GM18526 (cell line): ENCODE measurements around the gene GPRIN1.

ENCODE experiments used
- POLR2A ChIP-seq: IDR thresholded peaks from 3 replicates; pipeline ENCODE4 v1.6.1; 2011; ENCODE audit not compliant: insufficient read length; ENCODE audit errors: extremely low read depth

GPRIN1 gene

GRCh38 chr5:176609724-176610434 lies at the start of gene GPRIN1:
TSS of gene GPRIN1 (minus strand) at chr5:176610156. CDS start at chr5:176599834, 10,322 bp downstream.
- TF ChIP-seq POLR2A: no peak

DNA sequence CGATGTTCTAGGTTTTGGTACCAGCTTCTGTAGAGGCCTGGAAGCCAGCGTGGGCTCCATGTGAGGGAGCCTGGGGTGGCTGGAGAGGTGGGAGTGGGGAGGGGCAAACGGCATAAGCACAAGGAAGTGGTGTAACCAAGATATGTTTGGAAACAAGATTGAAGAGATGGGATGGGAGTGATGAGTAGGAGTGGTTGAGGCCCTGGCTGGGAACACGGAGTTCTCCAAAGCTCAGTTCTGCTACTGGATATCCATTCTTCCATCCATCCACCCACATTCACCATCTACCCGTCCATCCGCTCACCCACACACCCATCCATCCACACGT lies 49.5 kb upstream of the GPRIN1 start:
- TF ChIP-seq POLR2A: no peak

DNA sequence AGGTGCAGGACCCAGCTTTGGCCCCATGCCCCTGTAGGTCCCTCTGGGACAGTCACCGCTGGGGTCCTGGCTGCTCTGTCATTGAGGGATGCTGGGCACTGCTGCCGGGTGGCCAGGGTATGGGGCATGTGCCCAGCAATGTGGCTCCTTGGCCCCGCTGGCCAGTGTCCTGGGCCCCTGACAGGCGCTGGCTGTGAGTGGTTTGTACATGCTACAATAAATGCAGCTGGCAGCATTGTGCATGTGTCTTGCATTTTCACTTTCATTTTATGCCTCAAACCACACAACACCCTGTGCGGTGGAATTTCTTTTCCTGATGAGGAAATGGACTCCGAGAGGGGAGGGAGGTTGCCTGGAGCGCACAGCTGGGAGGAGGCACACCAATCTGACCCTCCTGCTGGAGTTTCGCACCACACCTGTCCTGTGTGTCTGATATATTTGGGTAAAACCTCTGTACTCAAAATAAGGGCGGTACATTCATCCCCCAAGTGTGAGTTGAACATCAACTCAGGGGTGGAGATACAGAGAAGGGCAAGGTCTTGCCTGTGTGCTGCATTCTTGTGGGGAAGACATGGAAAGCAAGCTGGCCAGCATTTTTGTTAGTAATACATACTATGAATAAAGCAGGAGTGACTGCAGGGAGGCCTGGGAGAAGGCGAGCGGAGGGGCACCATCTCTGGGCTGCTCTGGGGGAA lies 49.0 kb upstream of the GPRIN1 start:
- no peak for TF ChIP-seq POLR2A

DNA sequence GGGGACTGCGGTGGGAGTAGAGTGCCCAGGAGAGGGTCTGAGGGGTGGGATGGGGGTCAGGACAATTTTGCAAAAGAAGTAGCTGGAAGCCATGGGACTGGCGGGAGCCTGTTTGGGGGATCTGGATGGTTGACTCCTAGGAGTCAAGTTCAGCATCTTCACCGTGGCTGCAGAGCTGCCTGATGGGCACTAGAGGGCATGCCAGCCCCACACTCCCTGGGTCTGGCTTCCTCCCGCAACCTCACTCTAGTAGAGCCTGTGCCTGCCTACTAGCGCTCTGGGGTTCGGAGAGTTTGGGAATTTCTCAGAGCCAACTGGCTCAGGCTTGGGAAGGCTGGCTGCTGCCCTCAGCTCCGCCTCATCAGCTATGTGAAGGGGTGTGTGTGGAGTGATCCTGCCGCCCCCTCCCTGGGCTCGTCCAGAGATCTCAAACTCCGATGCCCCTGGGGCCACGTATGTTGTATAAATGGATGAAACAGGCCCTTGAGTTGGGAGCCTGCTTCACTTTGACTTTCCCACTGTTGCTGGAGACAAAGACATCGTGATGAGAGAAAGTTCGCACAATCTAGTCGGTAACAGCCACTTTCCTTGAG lies 48.1 kb upstream of the GPRIN1 start:
- TF ChIP-seq POLR2A: no peak

DNA sequence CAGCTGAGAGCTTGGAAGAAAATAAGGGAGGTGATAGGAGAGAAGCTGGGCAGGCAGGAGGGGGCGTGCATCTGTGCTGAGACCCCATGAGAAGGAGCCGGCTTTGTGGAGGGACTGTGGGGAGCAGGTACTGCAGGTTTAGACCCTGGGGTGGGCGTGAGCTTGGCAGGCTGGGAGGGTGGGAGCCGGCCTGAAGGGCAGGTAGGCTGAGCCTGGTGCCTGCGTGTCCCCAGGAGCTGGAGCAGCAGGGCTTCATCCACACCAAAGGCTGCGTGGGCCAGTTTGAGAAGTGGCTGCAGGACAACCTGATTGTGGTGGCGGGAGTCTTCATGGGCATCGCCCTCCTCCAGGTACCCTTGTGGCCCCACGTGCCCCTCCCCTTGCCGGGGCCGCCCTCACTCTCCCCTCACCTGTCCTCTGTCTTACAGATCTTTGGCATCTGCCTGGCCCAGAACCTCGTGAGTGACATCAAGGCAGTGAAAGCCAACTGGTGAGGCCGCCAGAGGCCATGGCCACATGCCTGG lies 46.6 kb upstream of the GPRIN1 start:
- TF ChIP-seq POLR2A: no peak

- TF ChIP-seq POLR2A: no peak
Observed at GRCh38 chr5:176654856-176655255, 44.9 kb upstream of the GPRIN1 start.

DNA sequence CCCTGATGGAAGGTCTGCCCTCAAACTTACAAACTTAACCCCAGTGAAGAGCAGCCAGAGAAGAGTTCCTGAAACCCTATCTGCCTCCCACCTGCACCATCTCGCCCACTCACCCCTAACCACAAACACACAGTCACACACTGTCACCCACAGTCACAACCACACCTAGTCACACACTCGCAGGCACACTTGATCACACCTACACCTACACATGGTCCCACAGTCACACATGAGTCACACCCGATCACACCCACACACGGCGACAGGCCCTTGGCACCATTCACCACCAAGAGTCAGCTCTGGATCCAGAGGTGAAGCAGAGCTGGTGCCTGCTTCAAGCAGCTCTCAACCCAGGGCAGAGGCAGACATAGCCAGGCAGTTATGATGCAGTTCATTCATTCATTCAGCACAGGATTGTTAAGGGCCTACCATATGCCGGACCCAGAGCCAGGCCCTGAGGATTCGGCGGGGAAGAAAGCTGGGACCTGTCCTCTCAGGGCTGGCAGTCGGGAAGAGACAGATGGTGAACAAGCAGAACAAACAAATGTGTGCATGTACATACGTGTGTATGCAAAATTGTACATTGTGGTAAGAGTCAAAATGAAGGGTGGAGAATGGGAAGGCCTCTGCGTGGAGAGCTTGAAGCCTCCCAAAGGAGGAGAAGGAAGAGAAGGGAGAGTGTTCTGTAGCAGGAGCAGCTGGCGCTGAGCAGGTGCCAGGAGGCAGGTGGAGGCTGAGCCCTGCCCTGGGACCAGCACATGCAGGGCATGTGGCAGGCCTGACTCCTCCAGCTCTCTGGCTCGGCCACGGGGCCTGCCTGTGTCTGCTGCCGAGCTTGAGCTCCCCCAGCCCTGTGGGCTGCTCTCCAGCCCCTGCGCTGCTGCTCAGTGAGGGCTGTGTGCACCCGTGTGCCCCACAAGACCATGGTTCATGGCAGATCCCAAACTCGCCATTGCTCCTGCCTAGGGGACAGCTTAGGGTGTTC lies 43.7 kb upstream of the GPRIN1 start:
- no peak for TF ChIP-seq POLR2A

GRCh38 chr5:176652136-176652535 lies 42.2 kb upstream of the GPRIN1 start:
- no peak for TF ChIP-seq POLR2A

- no peak for TF ChIP-seq POLR2A
Observed at GRCh38 chr5:176651472-176651980, 41.6 kb upstream of the GPRIN1 start.

DNA sequence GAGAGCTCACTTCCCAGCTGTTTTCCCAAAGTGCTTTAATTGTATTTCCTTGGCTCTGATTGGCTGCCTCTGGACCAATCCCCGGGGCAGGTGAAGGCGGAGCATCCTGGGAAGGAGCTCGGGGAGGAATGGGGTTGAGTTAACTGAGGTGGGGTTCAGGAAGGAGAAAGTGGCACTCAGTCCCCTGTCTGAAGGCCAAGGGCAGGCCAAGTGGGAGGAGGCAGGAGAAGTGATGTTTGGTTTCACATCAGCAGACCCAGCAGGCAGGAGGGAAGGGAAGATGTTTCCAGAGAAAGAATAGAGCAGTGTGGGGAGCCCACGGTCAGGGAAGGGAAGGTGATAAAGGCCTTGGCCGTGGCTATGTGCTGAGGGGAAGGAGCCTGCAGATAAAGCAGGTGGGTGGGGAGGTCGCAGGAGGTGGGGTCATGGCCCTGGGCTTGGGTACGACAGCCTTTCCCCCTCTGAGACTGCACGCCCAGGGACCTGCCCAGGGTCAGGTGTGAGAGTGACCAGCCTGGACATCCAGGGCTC lies 40.5 kb upstream of the GPRIN1 start:
- no peak for TF ChIP-seq POLR2A

DNA sequence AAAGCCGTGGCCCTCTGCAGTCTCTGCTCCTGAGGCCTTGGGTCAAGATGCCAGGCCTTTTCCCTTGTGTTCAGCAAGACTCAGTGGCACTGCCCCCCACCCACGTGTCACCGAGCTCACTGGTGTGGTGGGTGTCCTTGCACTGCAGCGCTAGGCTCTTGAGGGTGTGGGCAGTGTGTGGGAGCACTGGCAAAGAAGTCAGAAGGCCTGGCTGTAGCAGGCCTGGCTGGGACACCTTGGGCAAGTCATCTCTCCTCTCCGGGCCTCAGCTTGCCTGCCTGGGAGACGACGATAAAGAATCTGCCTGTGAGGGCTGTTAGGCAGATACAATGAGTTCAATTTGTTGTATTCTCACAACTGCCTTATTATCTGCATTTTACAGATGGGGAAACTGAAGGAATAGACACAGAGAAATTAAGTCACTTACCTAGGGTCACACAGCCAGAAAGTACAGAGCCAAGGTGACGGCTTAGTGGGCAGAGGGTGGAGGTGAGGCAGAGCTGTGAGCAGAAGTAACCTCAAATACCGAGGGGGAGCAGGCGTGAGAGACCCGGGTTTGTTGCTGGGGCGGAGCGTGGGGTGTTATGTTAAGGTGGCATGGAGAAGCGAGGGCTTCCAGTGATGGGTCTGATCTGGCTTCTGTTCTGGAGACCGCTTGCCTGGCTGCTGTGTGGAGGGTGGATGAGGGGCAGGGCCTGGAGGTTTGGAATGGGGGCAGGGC lies 38.7 kb upstream of the GPRIN1 start:
- no peak for TF ChIP-seq POLR2A

DNA sequence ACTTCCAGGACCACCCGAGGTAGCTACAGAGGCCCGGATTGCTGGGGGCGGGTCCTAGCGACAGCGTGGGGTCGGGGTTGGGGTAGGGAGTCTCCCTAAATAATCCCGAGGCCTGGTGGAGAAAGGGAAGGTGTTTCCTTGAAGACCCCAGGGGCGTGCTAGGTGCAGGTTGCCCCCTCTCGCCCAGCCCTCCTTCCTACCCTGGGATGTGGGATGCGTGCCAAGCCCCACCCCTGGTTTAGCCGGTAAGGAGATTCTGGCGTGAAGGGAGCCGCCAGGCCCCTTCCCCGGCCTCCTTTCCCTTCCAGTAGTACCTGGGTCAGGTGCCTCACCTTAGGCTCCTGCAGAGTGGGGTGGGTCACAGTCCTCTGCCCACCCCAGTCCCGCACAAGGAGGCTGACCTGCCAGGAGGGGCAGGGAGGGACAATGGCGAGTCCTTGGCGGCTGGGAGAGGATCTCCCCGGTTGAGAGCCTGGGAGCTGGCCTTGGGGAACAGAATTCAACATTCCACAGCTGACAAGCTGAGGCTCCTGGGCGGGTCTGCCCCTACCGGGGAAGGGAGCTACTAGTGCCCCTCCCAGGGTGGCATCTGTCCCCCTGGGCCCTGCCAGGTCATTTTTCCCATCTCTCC lies 38.0 kb upstream of the GPRIN1 start:
- no peak for TF ChIP-seq POLR2A

GRCh38 chr5:176647030-176647842 lies 37.3 kb upstream of the GPRIN1 start, which contains the start of gene TSPAN17:
TSS of gene TSPAN17 (plus strand) at chr5:176647484. CDS start at chr5:176647616, 132 bp downstream.
- TF ChIP-seq POLR2A: peak; percentile 94
